GM06990 (cell line): Measurements from ENCODE around the gene STK39.

Source experiments
- DNase-seq: peaks from one replicate; pipeline ENCODE4 v3.0.0-alpha.2; 2011; ENCODE audit not compliant: insufficient read length; ENCODE audit errors: extremely low read depth
- H3K27me3 ChIP-seq: replicated peaks from 2 replicates; pipeline ENCODE4 v1.6.0; 2011; ENCODE audit warnings: low read length; ENCODE audit not compliant: control insufficient read depth, insufficient read depth
- H3K36me3 ChIP-seq: 2 replicates; pipeline ENCODE4 v1.5.1; 2011; ENCODE audit warnings: low read length; ENCODE audit not compliant: control insufficient read depth, insufficient read depth
- H3K4me3 ChIP-seq: replicated peaks from 2 replicates; pipeline ENCODE4 v1.5.1; 2011; ENCODE audit warnings: low read depth, mild to moderate bottlenecking, control low read depth, low read length
- CTCF ChIP-seq: IDR thresholded peaks from 2 replicates; pipeline ENCODE4 v1.5.1; 2011; ENCODE audit warnings: low read length, control low read depth, mild to moderate bottlenecking, inconsistent platforms; ENCODE audit not compliant: insufficient read depth, poor library complexity, severe bottlenecking

The STK39 gene

GRCh38 chr2:168196764-168197180 is 50.6 kb downstream of the STK39 start:
- no peak for TF ChIP-seq CTCF
- DNase-seq: no peak
- Histone ChIP-seq H3K36me3 (no peaks in the 10 kb centered on the region), H3K4me3 (no peak overlapping the region), H3K27me3 (peaks cover 2% of the 10 kb centered on the region; the same call in 1 of the 2 replicates)

- peak; percentile 44 for DNase-seq
- H3K4me3 ChIP-seq: no peak overlapping the region
- peaks cover 2% of the 10 kb centered on the region for H3K27me3 ChIP-seq
- no peak for TF ChIP-seq CTCF
- no peaks in the 10 kb centered on the region for H3K36me3 ChIP-seq
Measured at GRCh38 chr2:168194784-168195522, 52.4 kb downstream of the STK39 start.

GRCh38 chr2:168192839-168193616 is 54.4 kb downstream of the STK39 start:
- no peak for DNase-seq
- TF ChIP-seq CTCF: no peak
- H3K4me3 ChIP-seq: no peak overlapping the region
- H3K27me3 ChIP-seq: peaks cover 4% of the 10 kb centered on the region
- H3K36me3 ChIP-seq: no peaks in the 10 kb centered on the region

GRCh38 chr2:168191955-168192785 is 55.2 kb downstream of the STK39 start:
- no peak for TF ChIP-seq CTCF
- no peak overlapping the region for H3K4me3 ChIP-seq

GRCh38 chr2:168190590-168191336 is 56.6 kb downstream of the STK39 start:
- no peak for TF ChIP-seq CTCF
- Histone ChIP-seq H3K4me3 (no peak overlapping the region), H3K27me3 (peaks cover 4% of the 10 kb centered on the region), H3K36me3 (no peaks in the 10 kb centered on the region)
- no peak for DNase-seq

More at GRCh38 chr2:168191955-168192785, 55.2 kb downstream of the STK39 start:
- Histone ChIP-seq H3K27me3 (peaks cover 4% of the 10 kb centered on the region), H3K36me3 (no peaks in the 10 kb centered on the region)
- no peak for DNase-seq
